Endothelial cell of umbilical vein (primary cell): ENCODE data around the gene HOOK2. TPM values are rescaled to one million over a fixed set of nuclear protein-coding genes. Genes with fewer than 3 reads are reported as not detected.

Experiments used
- BruUV-seq: library from RNA; stranded (reverse); fragments of 400-500 nt; replicated peaks from 2 replicates; lab custom pipeline; 2021; lab: Mats Ljungman, UMichigan
- CTCF ChIA-PET: fragments of 300-600, 350-600 bp; sonication (Branson Sonifier 250); formaldehyde crosslinking; loops from one replicate; lab custom pipeline; 2021; ENCODE audit warnings: antibody characterized with exemption, inconsistent platforms; lab: Charles Lee
- POLR2A ChIA-PET: fragments of 300-600, 350-600 bp; sonication (Branson Sonifier 250); formaldehyde crosslinking; loops from one replicate; lab custom pipeline; 2021; ENCODE audit warnings: antibody characterized with exemption, inconsistent platforms; lab: Charles Lee
- DNase-seq: peaks from one replicate; pipeline ENCODE4 v3.0.0-alpha.2; 2011; ENCODE audit warnings: low read depth, low spot score
- FAIRE-seq: peaks from 2 replicates; lab custom pipeline; 2011; peaks lifted over from hg19 to GRCh38; lab: Jason Lieb, UNC
- H2AFZ ChIP-seq: 2 replicates; pipeline ENCODE4 v1.6.0; 2012; ENCODE audit warnings: low read depth, low read length, control low read depth, inconsistent platforms
- H3K27ac ChIP-seq: 2 replicates; pipeline ENCODE4 v1.5.1; 2011; ENCODE audit warnings: low read depth, mild to moderate bottlenecking, control low read depth, low read length, moderate library complexity; ENCODE audit not compliant: insufficient read depth
- H3K27me3 ChIP-seq, 2 experiments: 2 replicates each; pipeline versions ENCODE4 v1.6.0 to v1.6.1; 2011; ENCODE audit warnings: low read length in 2 of 2, mixed read lengths in 1 of 2; ENCODE audit not compliant: control insufficient read depth in 2 of 2, insufficient read depth in 2 of 2
- H3K36me3 ChIP-seq, 2 experiments: 2 replicates in 1 of 2; 3 replicates in 1 of 2; pipeline ENCODE4 v1.5.1; 2011; ENCODE audit warnings: low read length in 2 of 2, mild to moderate bottlenecking in 1 of 2, moderate library complexity in 1 of 2; ENCODE audit not compliant: control insufficient read depth in 2 of 2, insufficient read depth in 2 of 2; ENCODE audit errors: extremely low read depth in 1 of 2
- H3K4me1 ChIP-seq: 3 replicates; pipeline ENCODE4 v1.5.1; 2011; ENCODE audit warnings: mild to moderate bottlenecking, low read length; ENCODE audit not compliant: control insufficient read depth, insufficient read depth; ENCODE audit errors: extremely low read depth
- H3K4me2 ChIP-seq: 2 replicates; pipeline ENCODE4 v1.6.1; 2011; ENCODE audit warnings: low read length, control low read depth, mixed read lengths; ENCODE audit not compliant: insufficient read depth
- H3K4me3 ChIP-seq, 3 experiments: fragments of 200-600 bp in 1 of 3; sonication (generic), shearing (Covaris generic) in 1 of 3; replicated peaks in 1 of 3; 2 replicates each; pipeline ENCODE4 v1.5.1; 2011 to 2016; ENCODE audit warnings: control low read depth in 3 of 3, low read length in 3 of 3, mild to moderate bottlenecking in 2 of 3, inconsistent platforms in 1 of 3, low read depth in 1 of 3, moderate library complexity in 1 of 3; ENCODE audit not compliant: insufficient read depth in 1 of 3
- H3K79me2 ChIP-seq: 2 replicates; pipeline ENCODE4 v1.6.0; 2012; ENCODE audit warnings: low read length, inconsistent platforms; ENCODE audit not compliant: control insufficient read depth, insufficient read depth
- H3K9ac ChIP-seq: replicated peaks from 2 replicates; pipeline ENCODE3; 2011; ENCODE audit warnings: low read length, control low read depth; ENCODE audit not compliant: insufficient read depth; ENCODE audit errors: extremely low read depth
- H3K9me1 ChIP-seq: replicated peaks from 3 replicates; pipeline ENCODE4 v1.6.0; 2011; ENCODE audit warnings: mild to moderate bottlenecking, low read length; ENCODE audit not compliant: control insufficient read depth, insufficient read depth; ENCODE audit errors: extremely low read depth
- H3K9me3 ChIP-seq: replicated peaks from 2 replicates; pipeline ENCODE4 v1.5.1; 2012; ENCODE audit warnings: low read length, inconsistent platforms; ENCODE audit not compliant: control insufficient read depth, insufficient read depth
- H4K20me1 ChIP-seq: replicated peaks from 2 replicates; pipeline ENCODE3; 2011; ENCODE audit warnings: mild to moderate bottlenecking, low read length; ENCODE audit not compliant: control insufficient read depth, insufficient read depth; ENCODE audit errors: extremely low read depth
- FOS ChIP-seq: IDR thresholded peaks from 2 replicates; pipeline ENCODE4 v1.6.1; 2011; ENCODE audit warnings: mild to moderate bottlenecking, low read length, moderate library complexity, borderline replicate concordance; ENCODE audit not compliant: insufficient read depth
- GATA2 ChIP-seq: IDR thresholded peaks from 2 replicates; pipeline ENCODE4 v1.7.0; 2011; ENCODE audit warnings: low read depth, mild to moderate bottlenecking, moderate library complexity, mixed read lengths, low read length; ENCODE audit not compliant: insufficient read length, insufficient read depth
- JUN ChIP-seq: IDR thresholded peaks from 2 replicates; pipeline ENCODE4 v1.6.1; 2011; ENCODE audit warnings: borderline replicate concordance, low read depth; ENCODE audit not compliant: insufficient read length, insufficient read depth
- MYC ChIP-seq: IDR thresholded peaks from one replicate; pipeline ENCODE4 v1.6.1; 2011; ENCODE audit warnings: mild to moderate bottlenecking, low read depth, low read length
- POLR2A ChIP-seq: IDR thresholded peaks from 2 replicates; pipeline ENCODE4 v1.6.1; 2012; ENCODE audit warnings: low read depth, mild to moderate bottlenecking, control low read depth, low read length
- POLR2AphosphoS5 ChIP-seq: IDR thresholded peaks from 2 replicates; pipeline ENCODE4 v1.6.1; 2012; ENCODE audit warnings: low read depth, mild to moderate bottlenecking, control low read depth, low read length, moderate library complexity; ENCODE audit not compliant: insufficient read depth
- dilution Hi-C: fragments of 300-500 bp; cut with MboI; formaldehyde crosslinking; loops from one replicate; pipeline ENCODE4 v1.15.0; 2019; ENCODE audit warnings: low sequenced_read_pairs; ENCODE audit not compliant: extremely low pct_ligation_motif_present
- intact Hi-C: fragments of 100-400 bp; cut with micrococcal nuclease; formaldehyde crosslinking; loops from one replicate; pipeline ENCODE4 v1.10.0; 2022
- polyA plus RNA-seq, 4 experiments: library from polyadenylated mRNA; depleted of rRNA in 3 of 4; stranded (reverse) in 3 of 4; unstranded in 1 of 4; fragments of >200 nt; gene quantifications; 2 replicates each; pipeline versions ENCODE4 v1.2.1 to v1.2.3, GENCODE V29; 2011 to 2012; ENCODE audit warnings: missing spikeins in 1 of 4
- total RNA-seq: library from RNA; stranded (reverse); gene quantifications from 2 replicates; pipeline ENCODE4 v1.2.3, GENCODE V29; 2021
- TF ChIP-seq, protein P1 (sequence below), 2 donors: IDR thresholded peaks; 1 replicate in 1 of 2; 2 replicates in 1 of 2; pipeline ENCODE4 v1.5.1; 2011; ENCODE audit warnings: low read length in 2 of 2, mild to moderate bottlenecking in 2 of 2, moderate library complexity in 2 of 2, control low read depth in 1 of 2, inconsistent platforms in 1 of 2, low read depth in 1 of 2; ENCODE audit not compliant: insufficient read depth in 1 of 2; ENCODE audit errors: extremely low read depth in 1 of 2

The HOOK2 gene
- total and polyA plus RNA-seq, 2 donors (not counting 3 experiments of a cell fraction or from before 2014, with no cell fraction given): 8.0 to 17.3 TPM

DNA sequence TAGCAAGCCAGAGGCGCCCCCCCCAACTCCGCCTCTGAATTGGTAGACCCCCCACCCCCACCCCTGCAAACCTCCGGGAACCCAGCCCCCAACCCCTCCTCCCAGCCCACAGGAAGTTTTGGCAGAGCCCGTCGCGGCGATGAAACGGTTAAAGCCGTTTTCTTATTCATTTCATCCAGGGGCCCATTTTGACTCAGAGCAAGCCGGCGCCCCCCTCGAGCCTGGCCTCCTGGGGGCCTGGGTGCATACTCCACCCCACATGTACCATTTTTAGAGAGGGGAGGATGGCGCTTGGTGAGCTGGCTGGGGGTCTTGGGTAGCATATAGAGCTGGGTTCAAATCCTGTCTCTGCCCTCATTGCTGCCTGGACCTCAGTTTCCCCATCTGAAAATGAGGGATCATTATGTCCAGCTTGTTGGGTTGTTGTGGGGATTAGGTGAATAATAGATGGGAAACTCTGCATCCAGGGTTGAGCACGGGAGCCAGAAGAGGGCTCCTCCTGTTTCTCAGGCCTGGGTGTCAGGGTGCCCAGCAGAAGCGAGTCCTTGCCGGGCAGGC is 8.0 kb upstream of the HOOK2 start:
- Histone ChIP-seq H3K4me3 (peak overlapping the region in 1 of 3 experiments; percentile 39), H3K27me3 (no peaks in the 10 kb centered on the region), H3K4me2 (peak overlapping the region; percentile 17), H4K20me1 (no peaks in the 10 kb centered on the region), H3K9ac (peak overlapping the region; percentile 36), H3K9me1 (no peaks in the 10 kb centered on the region), H3K79me2 (no peaks in the 10 kb centered on the region), H3K36me3 (no peaks in the 10 kb centered on the region), H2AFZ (no peak overlapping the region), H3K4me1 (peaks cover 24% of the 10 kb centered on the region), H3K9me3 (no peaks in the 10 kb centered on the region), H3K27ac (peak overlapping the region; percentile 72)
- TSS peak; percentile 59 for BruUV-seq
- FAIRE-seq: no peak
- ChIA-PET POLR2A (interaction anchor here (2.8 kb wide), 1 partner anchor 9 kb away, joined by 73 read pairs; the partner anchor contains the start of gene JUNB), CTCF (interaction anchor here (0.7 to 1.2 kb wide), 5 partner anchors 9 to 51 kb away, joined by 3 to 21 read pairs (median 3); partner anchors contain the start of genes JUNB and RTBDN)
- TF ChIP-seq MYC (no peak), GATA2 (no peak), POLR2A (no peak), POLR2AphosphoS5 (no peak), FOS (no peak), JUN (no peak)
- TF ChIP-seq, protein P1, sequence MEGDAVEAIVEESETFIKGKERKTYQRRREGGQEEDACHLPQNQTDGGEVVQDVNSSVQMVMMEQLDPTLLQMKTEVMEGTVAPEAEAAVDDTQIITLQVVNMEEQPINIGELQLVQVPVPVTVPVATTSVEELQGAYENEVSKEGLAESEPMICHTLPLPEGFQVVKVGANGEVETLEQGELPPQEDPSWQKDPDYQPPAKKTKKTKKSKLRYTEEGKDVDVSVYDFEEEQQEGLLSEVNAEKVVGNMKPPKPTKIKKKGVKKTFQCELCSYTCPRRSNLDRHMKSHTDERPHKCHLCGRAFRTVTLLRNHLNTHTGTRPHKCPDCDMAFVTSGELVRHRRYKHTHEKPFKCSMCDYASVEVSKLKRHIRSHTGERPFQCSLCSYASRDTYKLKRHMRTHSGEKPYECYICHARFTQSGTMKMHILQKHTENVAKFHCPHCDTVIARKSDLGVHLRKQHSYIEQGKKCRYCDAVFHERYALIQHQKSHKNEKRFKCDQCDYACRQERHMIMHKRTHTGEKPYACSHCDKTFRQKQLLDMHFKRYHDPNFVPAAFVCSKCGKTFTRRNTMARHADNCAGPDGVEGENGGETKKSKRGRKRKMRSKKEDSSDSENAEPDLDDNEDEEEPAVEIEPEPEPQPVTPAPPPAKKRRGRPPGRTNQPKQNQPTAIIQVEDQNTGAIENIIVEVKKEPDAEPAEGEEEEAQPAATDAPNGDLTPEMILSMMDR (IDR thresholded peaks at IDR 0.05; ENCODE audit: extremely low read depth in 1 of 2, insufficient read depth in 1 of 2, low read depth in 1 of 2, low read length in 2 of 2): no peak
- no peak for DNase-seq
- intact Hi-C loops (loop anchor here (2.0 to 10.0 kb wide), 2 partner anchors 151 to 319 kb away; partner anchors contain the start of genes CALR, FARSA and LYL1), dilution Hi-C loops (no loop called here)
